ENCODE data around the gene ACTL6B. TPM values are rescaled to one million over a fixed set of nuclear protein-coding genes. Genes with fewer than 3 reads are reported as not detected.
A peak's percentile ranks its signal among the peaks of the same experiment; 100 is the strongest.

Gene ACTL6B
- total and polyA plus RNA-seq, 2 of the 13 experiments (the other 11 are each of a cell fraction or from before 2014, with no cell fraction given), result not detected

DNA sequence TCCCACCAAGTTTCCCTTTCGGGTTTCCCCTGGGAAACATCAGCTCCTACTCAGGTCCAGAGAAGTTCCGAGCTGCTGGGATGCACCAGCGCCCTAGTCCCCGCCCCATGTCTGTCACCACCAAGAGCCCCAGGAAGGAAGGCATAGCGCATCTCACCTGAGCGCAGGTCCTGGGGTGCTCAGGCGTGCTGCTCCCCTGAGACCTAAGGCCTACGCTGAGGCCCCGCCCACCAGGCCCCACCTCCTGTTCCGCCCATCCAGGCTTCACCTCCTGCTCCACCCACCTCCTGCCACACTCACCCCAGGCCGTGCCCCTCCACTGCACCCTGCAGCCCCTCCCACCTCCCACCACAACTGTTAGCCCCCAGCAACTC, 13.7 kb downstream of the ACTL6B start (continued):
- TF ChIP-seq, protein P1, sequence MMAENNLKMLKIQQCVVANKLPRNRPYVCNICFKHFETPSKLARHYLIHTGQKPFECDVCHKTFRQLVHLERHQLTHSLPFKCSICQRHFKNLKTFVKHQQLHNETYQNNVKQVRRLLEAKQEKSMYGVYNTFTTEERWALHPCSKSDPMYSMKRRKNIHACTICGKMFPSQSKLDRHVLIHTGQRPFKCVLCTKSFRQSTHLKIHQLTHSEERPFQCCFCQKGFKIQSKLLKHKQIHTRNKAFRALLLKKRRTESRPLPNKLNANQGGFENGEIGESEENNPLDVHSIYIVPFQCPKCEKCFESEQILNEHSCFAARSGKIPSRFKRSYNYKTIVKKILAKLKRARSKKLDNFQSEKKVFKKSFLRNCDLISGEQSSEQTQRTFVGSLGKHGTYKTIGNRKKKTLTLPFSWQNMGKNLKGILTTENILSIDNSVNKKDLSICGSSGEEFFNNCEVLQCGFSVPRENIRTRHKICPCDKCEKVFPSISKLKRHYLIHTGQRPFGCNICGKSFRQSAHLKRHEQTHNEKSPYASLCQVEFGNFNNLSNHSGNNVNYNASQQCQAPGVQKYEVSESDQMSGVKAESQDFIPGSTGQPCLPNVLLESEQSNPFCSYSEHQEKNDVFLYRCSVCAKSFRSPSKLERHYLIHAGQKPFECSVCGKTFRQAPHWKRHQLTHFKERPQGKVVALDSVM (CRISPR knock-in tag; IDR thresholded peaks at IDR 0.05), result no peak
- 0 out of 2 replicates have a peak, but pooled peaks have one; percentile 68 for TF ChIP-seq KLF12 (CRISPR knock-in tag; IDR thresholded peaks at IDR 0.05; ENCODE audit: borderline replicate concordance)
- TF ChIP-seq, protein P2, sequence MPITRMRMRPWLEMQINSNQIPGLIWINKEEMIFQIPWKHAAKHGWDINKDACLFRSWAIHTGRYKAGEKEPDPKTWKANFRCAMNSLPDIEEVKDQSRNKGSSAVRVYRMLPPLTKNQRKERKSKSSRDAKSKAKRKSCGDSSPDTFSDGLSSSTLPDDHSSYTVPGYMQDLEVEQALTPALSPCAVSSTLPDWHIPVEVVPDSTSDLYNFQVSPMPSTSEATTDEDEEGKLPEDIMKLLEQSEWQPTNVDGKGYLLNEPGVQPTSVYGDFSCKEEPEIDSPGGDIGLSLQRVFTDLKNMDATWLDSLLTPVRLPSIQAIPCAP (CRISPR knock-in tag; IDR thresholded peaks at IDR 0.05; ENCODE audit: low read depth), result no peak
- TF ChIP-seq, protein P3, sequence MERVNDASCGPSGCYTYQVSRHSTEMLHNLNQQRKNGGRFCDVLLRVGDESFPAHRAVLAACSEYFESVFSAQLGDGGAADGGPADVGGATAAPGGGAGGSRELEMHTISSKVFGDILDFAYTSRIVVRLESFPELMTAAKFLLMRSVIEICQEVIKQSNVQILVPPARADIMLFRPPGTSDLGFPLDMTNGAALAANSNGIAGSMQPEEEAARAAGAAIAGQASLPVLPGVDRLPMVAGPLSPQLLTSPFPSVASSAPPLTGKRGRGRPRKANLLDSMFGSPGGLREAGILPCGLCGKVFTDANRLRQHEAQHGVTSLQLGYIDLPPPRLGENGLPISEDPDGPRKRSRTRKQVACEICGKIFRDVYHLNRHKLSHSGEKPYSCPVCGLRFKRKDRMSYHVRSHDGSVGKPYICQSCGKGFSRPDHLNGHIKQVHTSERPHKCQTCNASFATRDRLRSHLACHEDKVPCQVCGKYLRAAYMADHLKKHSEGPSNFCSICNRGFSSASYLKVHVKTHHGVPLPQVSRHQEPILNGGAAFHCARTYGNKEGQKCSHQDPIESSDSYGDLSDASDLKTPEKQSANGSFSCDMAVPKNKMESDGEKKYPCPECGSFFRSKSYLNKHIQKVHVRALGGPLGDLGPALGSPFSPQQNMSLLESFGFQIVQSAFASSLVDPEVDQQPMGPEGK (CRISPR knock-in tag; IDR thresholded peaks at IDR 0.05), result peak; percentile 63
- TF ChIP-seq SAFB2 (CRISPR knock-in tag; IDR thresholded peaks at IDR 0.05; ENCODE audit: borderline replicate concordance, low read depth), result no peak
- TF ChIP-seq MTA1 (CRISPR knock-in tag; IDR thresholded peaks at IDR 0.05; ENCODE audit: borderline replicate concordance), result peak; percentile 36; the same call in 1 of the 2 replicates
- TF ChIP-seq ATAD3A (CRISPR knock-in tag; IDR thresholded peaks at IDR 0.05), result no peak
- no peak for TF ChIP-seq ZNF782 (CRISPR knock-in tag; IDR thresholded peaks at IDR 0.05; ENCODE audit: borderline replicate concordance)
- no peak for TF ChIP-seq YEATS4 (CRISPR knock-in tag; IDR thresholded peaks at IDR 0.05; ENCODE audit: borderline replicate concordance)
- TF ChIP-seq SP1 (IDR thresholded peaks at IDR 0.05), result no peak
- peak; percentile 66; the same call in 1 of the 2 replicates for TF ChIP-seq SP1 (CRISPR knock-in tag; IDR thresholded peaks at IDR 0.05)
- no peak for TF ChIP-seq ZNF3 (CRISPR knock-in tag; IDR thresholded peaks at IDR 0.05)
- TF ChIP-seq YEATS2 (CRISPR knock-in tag; IDR thresholded peaks at IDR 0.05; ENCODE audit: borderline replicate concordance), result peak; percentile 51; the same call in 1 of the 2 replicates
- TF ChIP-seq, protein P4, sequence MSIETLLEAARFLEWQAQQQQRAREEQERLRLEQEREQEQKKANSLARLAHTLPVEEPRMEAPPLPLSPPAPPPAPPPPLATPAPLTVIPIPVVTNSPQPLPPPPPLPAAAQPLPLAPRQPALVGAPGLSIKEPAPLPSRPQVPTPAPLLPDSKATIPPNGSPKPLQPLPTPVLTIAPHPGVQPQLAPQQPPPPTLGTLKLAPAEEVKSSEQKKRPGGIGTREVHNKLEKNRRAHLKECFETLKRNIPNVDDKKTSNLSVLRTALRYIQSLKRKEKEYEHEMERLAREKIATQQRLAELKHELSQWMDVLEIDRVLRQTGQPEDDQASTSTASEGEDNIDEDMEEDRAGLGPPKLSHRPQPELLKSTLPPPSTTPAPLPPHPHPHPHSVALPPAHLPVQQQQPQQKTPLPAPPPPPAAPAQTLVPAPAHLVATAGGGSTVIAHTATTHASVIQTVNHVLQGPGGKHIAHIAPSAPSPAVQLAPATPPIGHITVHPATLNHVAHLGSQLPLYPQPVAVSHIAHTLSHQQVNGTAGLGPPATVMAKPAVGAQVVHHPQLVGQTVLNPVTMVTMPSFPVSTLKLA (IDR thresholded peaks at IDR 0.05), result no peak
- TF ChIP-seq ZMYM3 (CRISPR knock-in tag; IDR thresholded peaks at IDR 0.05), result 0 out of 2 replicates have a peak, but pooled peaks have one; percentile 6
- TF ChIP-seq, protein P5, sequence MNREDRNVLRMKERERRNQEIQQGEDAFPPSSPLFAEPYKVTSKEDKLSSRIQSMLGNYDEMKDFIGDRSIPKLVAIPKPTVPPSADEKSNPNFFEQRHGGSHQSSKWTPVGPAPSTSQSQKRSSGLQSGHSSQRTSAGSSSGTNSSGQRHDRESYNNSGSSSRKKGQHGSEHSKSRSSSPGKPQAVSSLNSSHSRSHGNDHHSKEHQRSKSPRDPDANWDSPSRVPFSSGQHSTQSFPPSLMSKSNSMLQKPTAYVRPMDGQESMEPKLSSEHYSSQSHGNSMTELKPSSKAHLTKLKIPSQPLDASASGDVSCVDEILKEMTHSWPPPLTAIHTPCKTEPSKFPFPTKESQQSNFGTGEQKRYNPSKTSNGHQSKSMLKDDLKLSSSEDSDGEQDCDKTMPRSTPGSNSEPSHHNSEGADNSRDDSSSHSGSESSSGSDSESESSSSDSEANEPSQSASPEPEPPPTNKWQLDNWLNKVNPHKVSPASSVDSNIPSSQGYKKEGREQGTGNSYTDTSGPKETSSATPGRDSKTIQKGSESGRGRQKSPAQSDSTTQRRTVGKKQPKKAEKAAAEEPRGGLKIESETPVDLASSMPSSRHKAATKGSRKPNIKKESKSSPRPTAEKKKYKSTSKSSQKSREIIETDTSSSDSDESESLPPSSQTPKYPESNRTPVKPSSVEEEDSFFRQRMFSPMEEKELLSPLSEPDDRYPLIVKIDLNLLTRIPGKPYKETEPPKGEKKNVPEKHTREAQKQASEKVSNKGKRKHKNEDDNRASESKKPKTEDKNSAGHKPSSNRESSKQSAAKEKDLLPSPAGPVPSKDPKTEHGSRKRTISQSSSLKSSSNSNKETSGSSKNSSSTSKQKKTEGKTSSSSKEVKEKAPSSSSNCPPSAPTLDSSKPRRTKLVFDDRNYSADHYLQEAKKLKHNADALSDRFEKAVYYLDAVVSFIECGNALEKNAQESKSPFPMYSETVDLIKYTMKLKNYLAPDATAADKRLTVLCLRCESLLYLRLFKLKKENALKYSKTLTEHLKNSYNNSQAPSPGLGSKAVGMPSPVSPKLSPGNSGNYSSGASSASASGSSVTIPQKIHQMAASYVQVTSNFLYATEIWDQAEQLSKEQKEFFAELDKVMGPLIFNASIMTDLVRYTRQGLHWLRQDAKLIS (CRISPR knock-in tag; IDR thresholded peaks at IDR 0.05), result no peak
- TF ChIP-seq, protein P6, sequence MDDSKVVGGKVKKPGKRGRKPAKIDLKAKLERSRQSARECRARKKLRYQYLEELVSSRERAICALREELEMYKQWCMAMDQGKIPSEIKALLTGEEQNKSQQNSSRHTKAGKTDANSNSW (CRISPR knock-in tag; IDR thresholded peaks at IDR 0.05; ENCODE audit: borderline replicate concordance), result no peak
- TF ChIP-seq HES4 (CRISPR knock-in tag; IDR thresholded peaks at IDR 0.05; ENCODE audit: borderline replicate concordance), result peak; percentile 72; the same call in 1 of the 2 replicates
- no peak for TF ChIP-seq NCOA5 (CRISPR knock-in tag; IDR thresholded peaks at IDR 0.05)
